Right atrium auricular region (tissue), 2 donors: ENCODE measurements around the gene LAYN. TPM values are rescaled to one million over a fixed set of nuclear protein-coding genes. Genes with fewer than 3 reads are reported as not detected.

Experiments used
- DNase-seq: peaks from one replicate; pipeline ENCODE4 v3.0.0-alpha.2; 2019; ENCODE audit warnings: low spot score
- H3K27ac ChIP-seq, 2 donors: fragments of 200-600 bp; sonication (generic); 1 replicate in 1 of 2; 2 replicates in 1 of 2; pipeline ENCODE4 v1.5.1; 2016 to 2019
- H3K27me3 ChIP-seq, 2 donors: fragments of 200-600 bp; sonication (generic); one replicate each; pipeline versions ENCODE4 v1.5.1 to v1.6.0; 2017 to 2019
- H3K36me3 ChIP-seq: fragments of 200-600 bp; sonication (generic); one replicate; pipeline ENCODE4 v1.5.1; 2016
- H3K4me1 ChIP-seq, 2 donors: fragments of 200-600 bp; sonication (generic); one replicate each; pipeline versions ENCODE4 v1.5.1 to v1.6.0; 2017 to 2019
- H3K4me3 ChIP-seq, 2 donors: fragments of 200-600 bp; sonication (generic); 1 replicate in 1 of 2; 2 replicates in 1 of 2; pipeline ENCODE4 v1.5.1; 2017 to 2019; ENCODE audit warnings: mild to moderate bottlenecking in 1 of 2, moderate library complexity in 1 of 2
- H3K9me3 ChIP-seq, 2 donors: fragments of 200-600 bp; sonication (generic); one replicate each; pipeline ENCODE4 v1.5.1; 2019
- total RNA-seq, 2 donors: library from RNA; depleted of rRNA; stranded (reverse); fragments of >200 nt; gene quantifications; one replicate each; pipeline ENCODE4 v1.1.0, GENCODE V29; 2016
- TF ChIP-seq, protein P1 (sequence below), 2 donors: fragments of 200-600 bp; sonication (generic); IDR thresholded peaks; one replicate each; pipeline ENCODE4 v1.5.1; 2019; ENCODE audit warnings: antibody characterized with exemption in 2 of 2

Gene LAYN
- total RNA-seq, 2 donors from 2014 or later = 5.9 to 12.3 TPM

DNA sequence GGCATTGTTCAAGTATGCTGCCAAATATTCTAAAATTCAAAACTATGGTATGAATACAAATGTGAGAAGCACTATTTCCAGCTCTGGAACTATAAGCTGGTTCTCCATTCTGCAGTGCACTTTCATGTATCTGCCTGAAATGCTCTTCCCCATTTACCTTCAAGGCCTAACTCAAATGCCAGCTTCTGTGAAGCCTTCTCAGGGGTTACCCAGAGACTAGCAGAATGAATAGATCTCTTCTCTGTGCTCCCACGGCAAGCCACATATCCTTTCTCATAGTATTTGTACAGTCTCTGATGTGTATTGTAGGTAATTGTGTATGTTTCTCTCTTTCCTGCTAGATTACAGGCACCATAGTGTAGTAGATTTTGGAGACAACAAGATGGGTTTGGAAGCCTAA is 21.9 kb upstream of the LAYN start:
- Histone ChIP-seq H3K9me3 (no peaks in the 10 kb centered on the region), H3K36me3 (no peaks in the 10 kb centered on the region), H3K27ac (no peak overlapping the region), H3K4me1 (peaks cover 0 to 7% of the 10 kb centered on the region in 2 donors), H3K27me3 (peaks cover 0 to 3% of the 10 kb centered on the region in 2 donors), H3K4me3 (no peak overlapping the region)
- TF ChIP-seq, protein P1, sequence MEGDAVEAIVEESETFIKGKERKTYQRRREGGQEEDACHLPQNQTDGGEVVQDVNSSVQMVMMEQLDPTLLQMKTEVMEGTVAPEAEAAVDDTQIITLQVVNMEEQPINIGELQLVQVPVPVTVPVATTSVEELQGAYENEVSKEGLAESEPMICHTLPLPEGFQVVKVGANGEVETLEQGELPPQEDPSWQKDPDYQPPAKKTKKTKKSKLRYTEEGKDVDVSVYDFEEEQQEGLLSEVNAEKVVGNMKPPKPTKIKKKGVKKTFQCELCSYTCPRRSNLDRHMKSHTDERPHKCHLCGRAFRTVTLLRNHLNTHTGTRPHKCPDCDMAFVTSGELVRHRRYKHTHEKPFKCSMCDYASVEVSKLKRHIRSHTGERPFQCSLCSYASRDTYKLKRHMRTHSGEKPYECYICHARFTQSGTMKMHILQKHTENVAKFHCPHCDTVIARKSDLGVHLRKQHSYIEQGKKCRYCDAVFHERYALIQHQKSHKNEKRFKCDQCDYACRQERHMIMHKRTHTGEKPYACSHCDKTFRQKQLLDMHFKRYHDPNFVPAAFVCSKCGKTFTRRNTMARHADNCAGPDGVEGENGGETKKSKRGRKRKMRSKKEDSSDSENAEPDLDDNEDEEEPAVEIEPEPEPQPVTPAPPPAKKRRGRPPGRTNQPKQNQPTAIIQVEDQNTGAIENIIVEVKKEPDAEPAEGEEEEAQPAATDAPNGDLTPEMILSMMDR (IDR thresholded peaks at IDR 0.05) = no peak
- DNase-seq = no peak

DNA sequence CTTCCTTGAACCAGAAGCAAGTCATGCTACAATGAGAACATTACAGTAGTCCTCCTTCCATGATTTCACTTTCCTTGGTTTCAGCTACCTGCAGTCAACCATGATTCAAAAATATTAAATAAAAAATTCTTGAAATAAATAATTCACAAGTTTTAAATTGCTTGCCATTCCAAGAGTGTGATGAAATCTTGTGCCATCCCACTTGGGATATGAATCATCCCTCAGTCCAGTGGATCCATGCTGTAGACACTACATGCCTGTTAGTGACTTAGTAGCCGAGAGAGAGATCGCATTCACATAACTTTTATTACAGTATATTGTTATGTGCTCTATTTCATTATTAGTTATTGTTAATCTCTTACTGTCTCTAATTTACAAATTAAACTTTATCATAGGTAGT is 20.0 kb upstream of the LAYN start:
- H3K36me3 ChIP-seq = no peaks in the 10 kb centered on the region
- H3K4me1 ChIP-seq = no peaks in the 10 kb centered on the region
- no peaks in the 10 kb centered on the region for H3K27me3 ChIP-seq
- H3K27ac ChIP-seq = no peak overlapping the region
- TF ChIP-seq, protein P1 (IDR thresholded peaks at IDR 0.05) = no peak
- DNase-seq = no peak
- H3K4me3 ChIP-seq = no peak overlapping the region
- H3K9me3 ChIP-seq = no peaks in the 10 kb centered on the region

DNA sequence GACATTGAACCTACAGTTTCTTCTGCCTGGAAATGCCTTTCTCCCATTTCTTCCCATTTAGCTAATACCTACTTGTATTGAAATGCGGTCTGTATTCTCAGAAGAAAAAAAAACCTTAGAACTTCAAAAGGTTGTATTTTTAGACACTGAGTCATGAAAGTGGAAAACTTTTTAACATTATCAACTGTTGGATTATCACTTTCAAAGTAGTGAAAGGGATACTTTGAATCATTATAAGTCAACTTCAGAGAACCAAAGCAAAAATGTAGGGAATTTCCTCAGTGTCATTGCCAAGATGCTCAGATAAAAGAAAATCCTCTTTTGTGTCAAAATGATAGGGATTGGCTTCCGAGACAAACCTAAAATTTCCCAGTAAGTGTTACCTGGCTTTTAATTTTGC is 19.4 kb upstream of the LAYN start:
- H3K36me3 ChIP-seq = no peaks in the 10 kb centered on the region
- no peaks in the 10 kb centered on the region for H3K27me3 ChIP-seq
- TF ChIP-seq, protein P1 (IDR thresholded peaks at IDR 0.05) = no peak
- DNase-seq = no peak
- no peaks in the 10 kb centered on the region for H3K4me1 ChIP-seq
- H3K27ac ChIP-seq = no peak overlapping the region
- H3K9me3 ChIP-seq = no peaks in the 10 kb centered on the region
- no peak overlapping the region for H3K4me3 ChIP-seq

DNA sequence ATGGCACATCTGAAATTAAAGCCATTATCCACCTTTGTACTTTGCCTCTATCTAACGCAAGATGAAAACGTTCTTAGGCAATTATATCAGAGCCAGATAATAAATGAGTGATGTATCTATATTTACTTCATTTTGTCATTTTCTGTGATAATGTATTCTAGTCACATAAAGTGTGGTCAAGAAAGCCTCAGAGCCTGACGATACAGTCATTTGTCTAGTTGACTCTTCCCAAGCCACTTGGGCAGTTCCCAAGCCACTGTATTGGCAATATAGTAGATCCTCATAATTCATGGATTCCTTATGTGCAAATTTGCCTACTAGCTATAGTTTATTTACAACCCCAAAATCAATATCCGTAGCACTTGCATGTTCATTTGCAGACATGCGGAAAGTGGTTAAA is 18.1 kb upstream of the LAYN start:
- no peak overlapping the region for H3K4me3 ChIP-seq
- H3K27me3 ChIP-seq = no peaks in the 10 kb centered on the region
- H3K36me3 ChIP-seq = no peaks in the 10 kb centered on the region
- H3K4me1 ChIP-seq = no peaks in the 10 kb centered on the region
- TF ChIP-seq, protein P1 (IDR thresholded peaks at IDR 0.05) = no peak
- DNase-seq = no peak
- H3K9me3 ChIP-seq = no peaks in the 10 kb centered on the region
- H3K27ac ChIP-seq = no peak overlapping the region

DNA sequence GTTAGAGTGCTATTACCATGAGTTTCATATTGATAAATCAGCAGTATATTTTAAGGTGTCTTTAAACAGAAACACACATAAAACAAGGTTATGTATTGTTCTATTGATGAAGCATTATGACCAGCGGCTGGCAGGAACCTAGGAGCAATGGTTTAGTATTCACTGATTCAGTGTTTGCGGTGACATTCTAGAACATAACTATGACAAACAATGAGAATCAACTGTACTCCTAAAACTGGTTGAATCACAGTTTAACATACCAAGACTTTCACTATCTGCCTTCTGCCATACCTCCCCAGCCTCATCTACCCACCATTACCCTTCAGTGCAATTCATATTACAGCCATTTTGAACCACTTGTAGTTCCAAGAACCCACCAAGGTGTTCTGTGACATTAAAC is 17.2 kb upstream of the LAYN start:
- DNase-seq = no peak
- Histone ChIP-seq H3K4me3 (no peak overlapping the region), H3K27me3 (no peaks in the 10 kb centered on the region), H3K9me3 (no peaks in the 10 kb centered on the region), H3K4me1 (no peaks in the 10 kb centered on the region), H3K27ac (no peak overlapping the region), H3K36me3 (no peaks in the 10 kb centered on the region)
- TF ChIP-seq, protein P1 (IDR thresholded peaks at IDR 0.05) = no peak

DNA sequence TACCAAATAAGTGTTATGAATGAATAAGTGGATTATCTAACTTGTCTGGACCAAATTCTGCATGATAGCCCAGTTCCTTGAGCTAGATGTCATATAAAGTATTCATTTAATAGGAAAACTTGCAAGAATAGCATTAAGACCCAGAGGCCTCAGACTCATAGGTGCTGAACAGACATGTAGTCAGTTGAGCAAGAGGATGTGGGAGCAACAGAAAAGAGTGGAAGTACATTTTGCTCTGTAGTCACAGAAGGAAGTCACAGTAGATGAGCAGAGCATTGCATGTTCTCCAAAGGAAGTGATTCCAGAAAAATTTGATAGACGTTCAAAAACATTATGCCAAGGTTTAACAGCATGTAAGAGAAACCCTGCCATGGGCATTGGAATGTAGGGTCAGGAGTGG is 16.5 kb upstream of the LAYN start:
- no peak for DNase-seq
- TF ChIP-seq, protein P1 (IDR thresholded peaks at IDR 0.05) = no peak
- H3K4me1 ChIP-seq = no peaks in the 10 kb centered on the region

More for the DNA sequence above, 16.5 kb upstream of the LAYN start:
- Histone ChIP-seq H3K36me3 (no peaks in the 10 kb centered on the region), H3K27me3 (no peaks in the 10 kb centered on the region), H3K4me3 (no peak overlapping the region), H3K27ac (no peak overlapping the region), H3K9me3 (no peaks in the 10 kb centered on the region)
